Common myeloid progenitor, CD34-positive (primary cell): ENCODE measurements around the gene GRK5.

Experiments used
- CTCF ChIA-PET: fragments of 350-600 bp; sonication (Branson Sonifier 250); formaldehyde crosslinking; loops from one replicate; lab custom pipeline; 2021; ENCODE audit warnings: antibody characterized with exemption; lab: Charles Lee
- POLR2A ChIA-PET: fragments of 350-600 bp; sonication (Branson Sonifier 250); formaldehyde crosslinking; loops from one replicate; lab custom pipeline; 2021; ENCODE audit warnings: antibody characterized with exemption; lab: Charles Lee
- DNase-seq, 3 donors: peaks; one replicate each; pipeline versions ENCODE4 v3.0.0 to v3.0.0-alpha.2; 2013
- H3K27ac ChIP-seq, 2 experiments: 1 replicate in 1 of 2; 2 replicates in 1 of 2; pipeline ENCODE4 v1.7.0; 2013; ENCODE audit warnings: inconsistent platforms in 2 of 2, low read length in 2 of 2, mild to moderate bottlenecking in 2 of 2, low read depth in 1 of 2, moderate library complexity in 1 of 2; ENCODE audit not compliant: severe bottlenecking in 2 of 2, insufficient read depth in 1 of 2, poor library complexity in 1 of 2
- H3K27me3 ChIP-seq, 5 experiments: replicated peaks in 2 of 5; 1 replicate in 3 of 5; 2 replicates in 2 of 5; pipeline versions ENCODE4 v1.6.1 to v1.7.0; 2013; ENCODE audit warnings: low read length in 4 of 5, mild to moderate bottlenecking in 2 of 5, moderate library complexity in 2 of 5, inconsistent platforms in 1 of 5; ENCODE audit not compliant: insufficient read depth in 5 of 5, control insufficient read depth in 4 of 5
- H3K36me3 ChIP-seq, 4 experiments: 1 replicate in 2 of 4; 2 replicates in 2 of 4; pipeline versions ENCODE4 v1.6.1 to v1.7.0; 2013; ENCODE audit warnings: low read length in 3 of 4, control low read depth in 1 of 4, mild to moderate bottlenecking in 1 of 4; ENCODE audit not compliant: control insufficient read depth in 4 of 4, insufficient read depth in 4 of 4
- H3K4me1 ChIP-seq, 4 experiments: 1 replicate in 3 of 4; 2 replicates in 1 of 4; pipeline versions ENCODE4 v1.6.1 to v1.7.1; 2013; ENCODE audit warnings: low read length in 3 of 4, mild to moderate bottlenecking in 3 of 4, control low read depth in 1 of 4, inconsistent platforms in 1 of 4, moderate library complexity in 1 of 4; ENCODE audit not compliant: control insufficient read depth in 4 of 4, insufficient read depth in 4 of 4; ENCODE audit errors: control extremely low read depth in 1 of 4
- H3K4me3 ChIP-seq, 7 experiments: 1 replicate in 4 of 7; 2 replicates in 3 of 7; pipeline versions ENCODE4 v1.5.1 to v1.7.0; 2013; ENCODE audit warnings: mild to moderate bottlenecking in 7 of 7, low read length in 6 of 7, moderate library complexity in 6 of 7, inconsistent platforms in 2 of 7, low read depth in 2 of 7, control low read depth in 1 of 7; ENCODE audit not compliant: insufficient read depth in 4 of 7, control insufficient read depth in 1 of 7; ENCODE audit errors: extremely low read depth in 1 of 7
- H3K9me3 ChIP-seq, 5 experiments: 1 replicate in 4 of 5; 2 replicates in 1 of 5; pipeline versions ENCODE4 v1.6.1 to v1.7.1; 2013; ENCODE audit warnings: low read length in 4 of 5, mild to moderate bottlenecking in 2 of 5, inconsistent platforms in 1 of 5, low read depth in 1 of 5, moderate library complexity in 1 of 5; ENCODE audit not compliant: control insufficient read depth in 4 of 5, insufficient read depth in 2 of 5; ENCODE audit errors: control extremely low read depth in 1 of 5
- WGBS: methylation state at CpG from one replicate; pipeline ENCODE4 v1.1.5; 2013; ENCODE audit not compliant: insufficient coverage; 5-methylcytosine and 5-hydroxymethylcytosine counted together

Gene GRK5

DNA sequence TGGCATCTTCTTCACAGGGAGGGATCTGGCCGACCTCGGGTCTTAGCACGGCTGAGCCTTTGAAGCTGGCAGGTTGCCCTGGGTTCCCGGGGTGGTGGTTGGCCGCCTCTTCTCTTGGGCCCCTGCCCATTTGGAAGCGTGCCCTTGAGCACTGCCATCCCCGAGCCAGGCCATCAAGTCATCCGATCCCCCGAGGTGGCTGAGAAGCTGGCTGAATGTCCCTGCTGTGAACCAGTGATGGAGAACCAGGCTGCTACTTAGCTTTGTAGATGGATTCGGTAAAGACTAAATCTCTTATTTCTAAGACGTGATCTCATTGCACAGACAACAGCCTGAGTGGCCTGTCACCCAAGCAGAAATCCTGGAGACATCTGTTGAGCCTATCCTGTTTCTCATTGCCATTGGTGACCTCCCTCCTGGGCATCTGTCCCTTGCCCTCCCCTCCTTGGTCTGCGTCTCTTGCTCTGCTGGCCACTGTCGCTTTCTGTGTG is 74.3 kb downstream of the GRK5 start:
- peaks cover 0 to 12% (median 0%) of the 10 kb centered on the region in 4 experiments for H3K4me1 ChIP-seq
- no peak overlapping the region for H3K4me3 ChIP-seq
- no peak overlapping the region for H3K27ac ChIP-seq
- CTCF ChIA-PET: interaction anchor here (1.0 to 2.6 kb wide), 2 partner anchors 10 to 76 kb away, joined by 3 to 9 read pairs; no protein-coding TSS in a partner anchor
- 97% methylated on average over 13 of the region's 13 CpGs for WGBS
- DNase-seq: no peak
- POLR2A ChIA-PET: interaction anchor here (2.1 kb wide), 1 partner anchor 10 kb away, joined by 7 read pairs; no protein-coding TSS in a partner anchor
- no peaks in the 10 kb centered on the region for H3K36me3 ChIP-seq
- no peaks in the 10 kb centered on the region for H3K9me3 ChIP-seq
- no peaks in the 10 kb centered on the region for H3K27me3 ChIP-seq

DNA sequence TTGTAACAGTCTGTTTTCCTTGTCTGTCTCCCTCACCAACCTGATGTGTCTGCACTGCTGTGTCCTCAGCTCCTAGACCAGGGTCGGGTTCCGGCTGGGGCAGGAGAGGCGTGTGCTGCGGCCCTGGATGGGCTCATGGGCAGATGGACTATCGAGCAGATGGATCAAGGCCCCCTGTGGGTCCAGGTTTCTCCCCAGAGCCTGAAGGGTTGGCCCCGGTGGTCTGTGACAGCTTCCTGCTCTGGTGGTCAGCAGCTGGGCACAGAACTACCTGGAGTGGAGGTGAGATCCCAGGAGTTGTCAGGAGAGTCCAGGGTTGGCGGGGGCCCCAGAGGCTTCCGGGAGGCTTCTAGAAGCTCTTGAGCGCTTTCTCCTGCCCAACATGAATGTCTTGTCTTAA is 75.1 kb downstream of the GRK5 start:
- CTCF ChIA-PET: interaction anchor here (1.0 kb wide), 1 partner anchor 8 kb away, joined by 4 read pairs; no protein-coding TSS in a partner anchor

DNA sequence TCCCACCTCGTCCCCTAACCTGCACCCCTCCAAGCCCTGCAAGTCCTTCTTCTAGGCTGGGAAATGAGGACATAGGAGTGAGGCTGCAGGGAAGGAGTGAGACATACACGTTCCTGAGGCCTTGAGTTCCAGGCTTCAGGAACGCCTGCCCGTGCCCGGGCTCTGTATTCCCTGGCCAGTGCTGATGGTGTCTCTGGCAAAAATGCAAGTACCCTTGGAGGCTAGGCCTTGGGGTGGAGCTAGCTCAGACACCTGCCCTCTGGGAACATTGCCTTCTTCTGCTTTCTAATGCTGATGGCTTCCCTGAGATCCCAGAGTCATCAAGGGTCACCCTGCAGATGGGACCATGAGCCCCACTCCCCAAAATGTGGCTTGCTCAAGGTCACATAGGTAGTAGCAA is 76.0 kb downstream of the GRK5 start:
- Histone ChIP-seq H3K9me3 (no peaks in the 10 kb centered on the region), H3K27ac (no peak overlapping the region), H3K27me3 (peaks cover 0 to 3% (median 0%) of the 10 kb centered on the region in 5 experiments), H3K36me3 (no peaks in the 10 kb centered on the region), H3K4me3 (no peak overlapping the region), H3K4me1 (peaks cover 0 to 12% (median 0%) of the 10 kb centered on the region in 4 experiments)
- WGBS: 95% methylated on average over 4 of the region's 5 CpGs
- DNase-seq: no peak
- ChIA-PET CTCF (interaction anchor here (1.0 kb wide), 1 partner anchor 9 kb away, joined by 4 read pairs; no protein-coding TSS in a partner anchor), POLR2A (interaction anchor here (0.6 kb wide), 1 partner anchor 239 kb away, joined by 3 read pairs; no protein-coding TSS in a partner anchor)

More for the DNA sequence above, 75.1 kb downstream of the GRK5 start:
- DNase-seq: no peak
- Histone ChIP-seq H3K9me3 (no peaks in the 10 kb centered on the region), H3K27ac (no peak overlapping the region), H3K4me3 (no peak overlapping the region), H3K4me1 (peaks cover 0 to 12% (median 0%) of the 10 kb centered on the region in 4 experiments), H3K27me3 (no peaks in the 10 kb centered on the region), H3K36me3 (no peaks in the 10 kb centered on the region)
- 100% methylated on average over 5 of the region's 9 CpGs for WGBS
- POLR2A ChIA-PET: interaction anchor here (0.6 to 2.1 kb wide), 2 partner anchors 11 to 240 kb away, joined by 3 to 7 read pairs; no protein-coding TSS in a partner anchor

DNA sequence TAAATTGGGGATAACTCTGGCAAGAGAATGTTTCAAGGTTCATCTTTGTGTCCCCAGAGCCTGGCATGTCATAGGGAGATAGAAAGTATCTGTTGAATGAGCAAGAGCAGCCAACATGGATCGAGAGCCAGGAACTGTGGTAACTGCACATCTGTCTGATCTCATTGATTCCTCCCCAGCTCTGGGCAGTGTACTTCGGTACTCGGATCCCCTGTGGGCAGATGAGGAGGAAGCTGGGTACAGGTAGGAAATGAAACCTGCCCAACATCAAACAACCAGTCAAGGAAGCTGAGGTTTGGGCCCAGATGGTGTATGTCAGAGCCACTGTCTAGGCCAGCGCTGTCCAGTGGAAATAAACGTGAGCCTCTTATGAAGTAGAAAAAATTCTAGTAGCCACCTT is 76.4 kb downstream of the GRK5 start:
- no peaks in the 10 kb centered on the region for H3K36me3 ChIP-seq
- no peak overlapping the region for H3K4me3 ChIP-seq
- 37% methylated on average over 3 of the region's 5 CpGs for WGBS
- no peaks in the 10 kb centered on the region for H3K9me3 ChIP-seq
- ChIA-PET POLR2A (no interaction called here), CTCF (no interaction called here)
- H3K27ac ChIP-seq: no peak overlapping the region
- DNase-seq: no peak
- H3K27me3 ChIP-seq: peaks cover 0 to 3% (median 0%) of the 10 kb centered on the region in 5 experiments
- peaks cover 0 to 12% (median 2%) of the 10 kb centered on the region in 4 experiments for H3K4me1 ChIP-seq

DNA sequence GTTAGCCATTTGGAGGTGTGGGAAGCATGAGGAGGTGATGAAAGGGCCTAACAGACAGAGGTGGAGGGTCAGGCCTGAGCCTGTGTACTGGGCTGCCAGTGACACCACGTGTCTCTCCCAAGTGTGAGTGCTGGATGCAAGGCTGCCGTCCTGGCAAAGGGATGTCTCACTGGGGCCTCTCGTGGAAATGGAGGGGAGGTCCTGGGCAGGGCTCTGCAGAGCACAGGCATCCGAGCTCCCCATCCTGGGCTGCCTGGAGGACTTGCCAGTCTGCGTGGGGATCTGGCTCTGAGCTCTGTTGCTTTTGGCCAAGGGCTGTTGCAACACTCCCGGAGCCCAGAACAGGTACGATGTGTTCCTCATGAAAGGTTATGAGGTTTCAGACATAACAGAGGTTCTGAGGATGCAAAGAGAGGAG is 77.3 kb downstream of the GRK5 start:
- CTCF ChIA-PET: no interaction called here
- POLR2A ChIA-PET: no interaction called here
- Histone ChIP-seq H3K27me3 (peaks cover 0 to 3% (median 0%) of the 10 kb centered on the region in 5 experiments), H3K27ac (no peak overlapping the region), H3K4me3 (no peak overlapping the region), H3K9me3 (no peaks in the 10 kb centered on the region), H3K36me3 (no peaks in the 10 kb centered on the region), H3K4me1 (peaks cover 0 to 18% (median 7%) of the 10 kb centered on the region in 4 experiments)
- WGBS: 95% methylated on average over 6 of the region's 7 CpGs
- DNase-seq: no peak

DNA sequence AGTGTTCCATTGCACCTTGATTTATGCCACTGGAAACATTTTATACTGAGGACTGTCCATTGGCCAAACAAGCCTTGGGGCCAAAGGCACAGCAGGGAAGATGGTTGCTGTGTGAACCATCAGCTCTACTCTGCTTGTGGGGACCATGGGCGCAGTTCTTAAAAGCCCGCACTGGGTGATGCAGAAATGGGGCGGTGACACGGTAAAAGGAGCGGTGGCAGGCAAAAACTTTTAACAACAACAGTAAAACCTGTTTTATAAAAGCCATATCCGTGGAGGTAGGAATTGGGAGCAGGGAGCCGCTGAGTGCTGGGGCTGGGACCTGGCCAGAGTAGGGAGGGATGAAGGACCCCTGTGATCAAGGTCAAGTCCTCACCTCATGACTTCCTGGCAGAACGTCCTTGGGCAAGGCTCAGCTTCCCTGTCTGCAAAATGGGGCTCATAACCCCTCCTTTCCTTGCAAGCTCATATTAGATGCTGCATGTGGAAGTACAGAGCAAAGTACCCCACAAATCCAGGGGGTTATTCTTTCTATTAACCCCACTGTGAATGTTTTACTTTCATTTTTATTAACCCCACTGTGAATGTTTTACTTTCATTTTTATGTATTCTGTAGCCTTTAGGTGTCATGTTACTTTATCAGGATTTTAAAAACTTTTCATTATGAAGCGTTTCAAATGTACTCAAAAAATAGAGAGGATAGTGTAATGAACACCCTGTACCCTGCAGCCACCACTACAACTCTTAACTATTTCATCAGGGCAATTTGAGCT is 78.3 kb downstream of the GRK5 start:
- H3K4me3 ChIP-seq: peak overlapping the region in 1 of 7 experiments; percentile 2
- peaks cover 0 to 5% (median 3%) of the 10 kb centered on the region in 5 experiments for H3K27me3 ChIP-seq
- H3K36me3 ChIP-seq: no peaks in the 10 kb centered on the region
- POLR2A ChIA-PET: no interaction called here
- H3K27ac ChIP-seq: no peak overlapping the region
- H3K4me1 ChIP-seq: peaks cover 0 to 18% (median 7%) of the 10 kb centered on the region in 4 experiments
- CTCF ChIA-PET: interaction anchor here (0.9 to 1.0 kb wide), 2 partner anchors 15 to 87 kb away, joined by 3 to 4 read pairs; no protein-coding TSS in a partner anchor
- H3K9me3 ChIP-seq: no peaks in the 10 kb centered on the region
- DNase-seq: peak in 2 of 3 donors; percentile 35 to 43
- 69% methylated on average over 4 of the region's 9 CpGs for WGBS
